Left ventricle myocardium inferior (tissue), 1 donor: ENCODE results near the gene RALGPS1. TPM values are rescaled to one million over a fixed set of nuclear protein-coding genes. Genes with fewer than 3 reads are reported as not detected.

ENCODE experiments used
- DNase-seq: peaks from one replicate; pipeline ENCODE4 v3.0.0-alpha.2; 2020
- H3K27ac ChIP-seq: fragments of 200-600 bp; replicated peaks from 2 replicates; pipeline ENCODE4 v1.8.0; 2021
- H3K27me3 ChIP-seq: fragments of 200-600 bp; 2 replicates; pipeline ENCODE4 v1.8.0; 2021; ENCODE audit warnings: low read depth
- H3K36me3 ChIP-seq: fragments of 200-600 bp; 2 replicates; pipeline ENCODE4 v1.8.0; 2021
- H3K4me1 ChIP-seq: fragments of 200-600 bp; 2 replicates; pipeline ENCODE4 v1.8.0; 2021
- H3K4me3 ChIP-seq: fragments of 200-600 bp; 2 replicates; pipeline ENCODE4 v1.8.0; 2021; ENCODE audit warnings: mild to moderate bottlenecking, moderate library complexity
- H3K9me3 ChIP-seq: fragments of 200-600 bp; replicated peaks from 2 replicates; pipeline ENCODE4 v1.8.0; 2021
- intact Hi-C: fragments of 100-400 bp; cut with micrococcal nuclease; formaldehyde crosslinking; loops from one replicate; pipeline ENCODE4 v1.11.0; 2022
- total RNA-seq: library from RNA; stranded (reverse); fragmentation: NEBNext Ultra II Directional; extraction: Animal tissue kit (Norgen Biotek cat#: 25700); gene quantifications from one replicate; pipeline ENCODE4 v1.2.1, GENCODE V29; 2021
- TF ChIP-seq, protein P1 (sequence below): fragments of 200-600 bp; IDR thresholded peaks from 2 replicates; pipeline ENCODE4 v1.8.0; 2021; ENCODE audit warnings: antibody characterized with exemption, mild to moderate bottlenecking, borderline replicate concordance
- donor health status: DM: no; HTN: yes; CAD: no; lungs with severe emphysema.

Gene RALGPS1
- total RNA-seq, 1 donor from 2014 or later: 18.9 TPM

- no peak overlapping the region for H3K27ac ChIP-seq
- no peaks in the 10 kb centered on the region for H3K27me3 ChIP-seq
- no peak overlapping the region for H3K4me3 ChIP-seq
- no peaks in the 10 kb centered on the region for H3K9me3 ChIP-seq
- H3K36me3 ChIP-seq: peaks cover 2% of the 10 kb centered on the region
- H3K4me1 ChIP-seq: peaks cover 16% of the 10 kb centered on the region
- DNase-seq: no peak
- TF ChIP-seq, protein P1, sequence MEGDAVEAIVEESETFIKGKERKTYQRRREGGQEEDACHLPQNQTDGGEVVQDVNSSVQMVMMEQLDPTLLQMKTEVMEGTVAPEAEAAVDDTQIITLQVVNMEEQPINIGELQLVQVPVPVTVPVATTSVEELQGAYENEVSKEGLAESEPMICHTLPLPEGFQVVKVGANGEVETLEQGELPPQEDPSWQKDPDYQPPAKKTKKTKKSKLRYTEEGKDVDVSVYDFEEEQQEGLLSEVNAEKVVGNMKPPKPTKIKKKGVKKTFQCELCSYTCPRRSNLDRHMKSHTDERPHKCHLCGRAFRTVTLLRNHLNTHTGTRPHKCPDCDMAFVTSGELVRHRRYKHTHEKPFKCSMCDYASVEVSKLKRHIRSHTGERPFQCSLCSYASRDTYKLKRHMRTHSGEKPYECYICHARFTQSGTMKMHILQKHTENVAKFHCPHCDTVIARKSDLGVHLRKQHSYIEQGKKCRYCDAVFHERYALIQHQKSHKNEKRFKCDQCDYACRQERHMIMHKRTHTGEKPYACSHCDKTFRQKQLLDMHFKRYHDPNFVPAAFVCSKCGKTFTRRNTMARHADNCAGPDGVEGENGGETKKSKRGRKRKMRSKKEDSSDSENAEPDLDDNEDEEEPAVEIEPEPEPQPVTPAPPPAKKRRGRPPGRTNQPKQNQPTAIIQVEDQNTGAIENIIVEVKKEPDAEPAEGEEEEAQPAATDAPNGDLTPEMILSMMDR: no peak
- intact Hi-C loops: no loop called here
Observed at GRCh38 chr9:126886897-126887296, 27.7 kb upstream of the RALGPS1 start.

- TF ChIP-seq, protein P1: no peak
- Histone ChIP-seq H3K27me3 (no peaks in the 10 kb centered on the region), H3K4me3 (no peak overlapping the region), H3K27ac (no peak overlapping the region), H3K36me3 (no peaks in the 10 kb centered on the region), H3K9me3 (no peaks in the 10 kb centered on the region), H3K4me1 (no peaks in the 10 kb centered on the region)
- intact Hi-C loops: no loop called here
- DNase-seq: no peak
Observed at GRCh38 chr9:126891676-126892075, 22.9 kb upstream of the RALGPS1 start.

GRCh38 chr9:126893079-126893478 is 21.5 kb upstream of the RALGPS1 start:
- no peaks in the 10 kb centered on the region for H3K4me1 ChIP-seq
- H3K4me3 ChIP-seq: no peak overlapping the region
- H3K36me3 ChIP-seq: no peaks in the 10 kb centered on the region
- no peak for DNase-seq
- no peak overlapping the region for H3K27ac ChIP-seq
- TF ChIP-seq, protein P1: peak; percentile 15
- H3K27me3 ChIP-seq: no peaks in the 10 kb centered on the region
- no peaks in the 10 kb centered on the region for H3K9me3 ChIP-seq
- intact Hi-C loops: no loop called here

GRCh38 chr9:126894052-126894603 is 20.5 kb upstream of the RALGPS1 start:
- H3K4me1 ChIP-seq: no peaks in the 10 kb centered on the region
- H3K27ac ChIP-seq: no peak overlapping the region
- intact Hi-C loops: no loop called here
- no peaks in the 10 kb centered on the region for H3K9me3 ChIP-seq
- H3K4me3 ChIP-seq: no peak overlapping the region
- TF ChIP-seq, protein P1: no peak
- DNase-seq: no peak
- no peaks in the 10 kb centered on the region for H3K27me3 ChIP-seq
- H3K36me3 ChIP-seq: no peaks in the 10 kb centered on the region

GRCh38 chr9:126902210-126902609 is 12.4 kb upstream of the RALGPS1 start:
- H3K36me3 ChIP-seq: no peaks in the 10 kb centered on the region
- TF ChIP-seq, protein P1: no peak
- intact Hi-C loops: no loop called here
- H3K27ac ChIP-seq: no peak overlapping the region
- no peaks in the 10 kb centered on the region for H3K4me1 ChIP-seq
- H3K9me3 ChIP-seq: peaks cover 15% of the 10 kb centered on the region
- peaks cover 27% of the 10 kb centered on the region for H3K27me3 ChIP-seq
- no peak for DNase-seq
- no peak overlapping the region for H3K4me3 ChIP-seq
